ENCODE results near the gene RAB9B. TPM values are rescaled to one million over a fixed set of nuclear protein-coding genes. Genes with fewer than 3 reads are reported as not detected.

The RAB9B gene
- total RNA-seq, 1 donor from 2014 or later = 2.4 TPM

GRCh38 chrX:103773445-103773844, 58.6 kb downstream of the RAB9B start:
- Mint-ChIP-seq H3K27ac (no peak overlapping the region), H3K4me1 (ENCODE audit: low read depth) (peaks cover under 1% of the 10 kb centered on the region), H3K27me3 (peaks cover 12% of the 10 kb centered on the region)

More at GRCh38 chrX:103773445-103773844, 58.6 kb downstream of the RAB9B start:
- no peak for DNase-seq (ENCODE audit: low spot score, unreplicated experiment)
- Mint-ChIP-seq H3K4me3 (ENCODE audit: low read depth) (no peak overlapping the region), H3K9me3 (ENCODE audit: low read depth) (no peaks in the 10 kb centered on the region), H3K36me3 (ENCODE audit: insufficient read depth) (no peaks in the 10 kb centered on the region)
- TF ChIP-seq CTCF (IDR thresholded peaks at IDR 0.05; ENCODE audit: unreplicated experiment) = no peak

Other genes starting within 250 kb of the RAB9B start
- 67.4 and 72.3 TPM in 2 replicates for gene TCEAL4, start 246.7 kb downstream of the RAB9B start, total RNA-seq
- 14.4 and 15.1 TPM in 2 replicates for gene TCEAL3, start 224.3 kb downstream of the RAB9B start, total RNA-seq
- 18.9 and 21.5 TPM in 2 replicates for gene TCEAL1, start 203.3 kb downstream of the RAB9B start, total RNA-seq
- gene MORF4L2, start 145.6 kb downstream of the RAB9B start, total RNA-seq = 479 and 507 TPM in 2 replicates
- 0.55 and 0.89 TPM in 2 replicates for gene TMEM31, start 121.3 kb downstream of the RAB9B start, total RNA-seq
- 0.46 and 0.95 TPM in 2 replicates for gene PLP1, start 55.4 kb downstream of the RAB9B start, total RNA-seq
- 20.9 and 22.2 TPM in 2 replicates for gene TMSB15B, start 130.4 kb upstream of the RAB9B start, total RNA-seq
- gene H2BW1, start 181.5 kb upstream of the RAB9B start, total RNA-seq = not detected in 2 replicates
- gene H2BW2, start 207.7 kb upstream of the RAB9B start, total RNA-seq = not detected in 2 replicates
- gene TMSB15C, start 244.0 kb upstream of the RAB9B start, total RNA-seq = 15.5 and 17.3 TPM in 2 replicates